HG02981 (cell line): ENCODE data around the gene TMEM225B.
"Not testable (repeated sequence)": the region's sequence is repeated elsewhere in the genome, so short reads cannot be mapped to it uniquely, and the experiment has no call there.

Source experiments
- ATAC-seq: cut with Tn5 transposase; IDR thresholded peaks from one replicate; pipeline ENCODE4 v1.9.1; 2021; ENCODE audit warnings: mild to moderate bottlenecking, moderate library complexity; ENCODE audit not compliant: unreplicated experiment

Gene TMEM225B

GRCh38 chr7:99597762-99598501, at the start of gene TMEM225B:
TMEM225B (plus strand) TSS chr7:99598267; CDS start chr7:99604389, 6,122 bp downstream.
- ATAC-seq: no peak

- ATAC-seq: not testable (repeated sequence)
Observed at GRCh38 chr7:99549545-99549944, 48.5 kb upstream of the TMEM225B start.

DNA sequence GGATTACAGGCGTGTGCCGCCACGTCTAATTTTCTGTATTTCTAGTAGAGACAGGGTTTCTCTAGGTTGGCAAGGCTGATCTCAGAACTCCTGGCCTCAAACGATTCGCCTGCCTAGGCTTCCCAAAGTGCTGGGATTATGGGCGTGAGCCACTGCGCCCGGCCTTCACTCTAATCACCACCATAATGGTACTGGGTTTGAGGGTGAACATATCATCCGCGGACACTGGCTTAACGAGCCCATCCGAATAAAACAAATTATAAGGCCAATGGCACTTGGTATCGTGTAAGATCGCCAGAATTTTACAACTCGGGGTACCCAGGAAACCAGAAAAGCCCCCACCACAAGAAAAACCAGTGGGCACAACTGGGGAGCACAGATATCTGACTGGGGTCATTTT, 46.7 kb upstream of the TMEM225B start:
- ATAC-seq: no peak

DNA sequence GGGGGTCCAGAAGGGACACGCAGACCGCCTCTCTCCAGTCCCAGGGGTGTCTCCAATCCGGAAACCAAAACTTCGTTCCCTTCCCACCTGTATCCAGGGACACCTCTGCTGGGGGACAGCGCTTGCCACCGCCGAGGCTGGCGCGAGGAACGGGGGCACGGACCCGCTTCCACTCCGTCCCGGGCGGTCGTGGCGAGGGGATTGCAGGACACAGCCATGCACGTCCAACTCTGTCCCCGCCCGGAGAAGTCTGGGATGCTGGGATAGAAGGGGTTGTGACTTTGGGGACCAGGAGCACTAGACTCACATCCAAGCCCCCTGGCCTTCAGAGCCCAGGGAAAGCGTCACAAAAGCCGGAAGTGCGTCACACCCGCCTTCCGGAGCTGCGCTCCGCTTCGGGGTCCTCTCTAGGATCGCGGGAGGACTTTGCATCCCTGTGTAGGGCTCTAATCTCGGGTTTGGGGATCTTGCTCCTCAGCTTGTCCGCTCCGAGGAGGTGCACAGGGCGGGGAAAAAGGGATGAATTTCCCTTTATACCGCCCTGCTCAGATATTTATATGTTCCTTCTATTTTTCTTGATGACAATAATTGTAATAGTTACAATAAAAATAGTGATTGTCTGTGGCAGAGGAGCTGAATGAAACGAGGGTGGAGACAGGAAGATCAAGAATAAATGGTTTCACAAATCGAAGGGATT, 46.2 kb upstream of the TMEM225B start, which contains the start of gene FAM200A:
Gene FAM200A, minus strand, starts transcription at position 348 of the 697 bp plus-strand sequence. CDS start 3,707 bp downstream, outside the sequence.
- peak; percentile 91 for ATAC-seq

DNA sequence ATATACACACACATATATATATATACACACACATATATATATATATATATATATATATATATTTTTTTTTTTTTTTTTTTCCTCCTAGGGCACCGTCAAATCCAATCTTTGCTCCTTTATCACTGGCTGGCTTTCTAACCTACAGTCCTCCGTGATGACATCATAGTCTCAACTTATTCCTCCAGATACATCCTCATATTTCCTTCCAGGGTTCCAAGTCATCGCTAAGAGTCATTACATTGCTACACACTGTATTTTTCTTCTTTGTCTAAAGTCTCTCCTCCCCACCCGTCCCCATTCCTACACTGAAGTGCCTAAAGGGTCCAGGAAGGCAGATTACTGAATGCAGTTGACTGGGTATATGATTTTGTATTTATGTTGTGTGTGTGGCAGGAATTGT, 45.0 kb upstream of the TMEM225B start:
- ATAC-seq: no peak

DNA sequence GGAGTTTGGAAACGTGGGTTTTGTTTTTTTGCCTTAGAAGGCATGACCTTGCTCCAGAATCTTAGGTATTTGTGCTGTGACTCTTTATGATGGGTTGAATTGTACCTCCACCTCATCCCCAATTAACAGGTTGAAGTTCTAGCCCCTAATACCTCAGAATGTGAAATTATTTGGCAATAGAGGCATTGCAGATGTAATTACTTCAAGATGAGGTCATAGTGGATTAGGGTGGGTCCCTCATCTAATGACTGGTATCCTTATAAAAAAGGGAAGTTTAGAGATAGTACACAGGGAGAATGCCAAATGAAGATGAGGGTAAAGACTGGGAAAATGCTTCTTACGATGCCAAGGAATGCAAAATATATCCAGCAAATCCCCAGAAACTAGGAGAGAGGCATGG, 43.1 kb upstream of the TMEM225B start:
- no peak for ATAC-seq

DNA sequence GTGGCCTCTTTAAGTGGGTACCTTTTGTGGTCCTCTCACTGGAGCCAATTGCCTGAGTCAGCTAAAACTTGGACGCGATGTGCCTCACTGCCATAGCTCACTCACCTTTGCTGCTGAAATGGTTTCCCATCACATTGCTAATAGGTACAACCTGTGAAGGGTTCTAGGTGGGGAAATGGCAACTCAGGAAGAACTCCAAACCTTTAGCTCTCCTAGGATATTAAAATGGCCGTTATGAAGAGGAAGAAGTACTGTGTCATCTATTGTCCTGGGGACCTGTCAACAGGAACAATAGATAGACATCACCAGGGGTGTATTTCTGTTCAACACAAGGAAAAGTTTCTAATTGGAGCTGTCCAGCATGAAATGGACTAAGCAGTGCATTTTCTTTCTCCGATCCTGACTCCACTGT, 40.9 kb upstream of the TMEM225B start:
- no peak for ATAC-seq

DNA sequence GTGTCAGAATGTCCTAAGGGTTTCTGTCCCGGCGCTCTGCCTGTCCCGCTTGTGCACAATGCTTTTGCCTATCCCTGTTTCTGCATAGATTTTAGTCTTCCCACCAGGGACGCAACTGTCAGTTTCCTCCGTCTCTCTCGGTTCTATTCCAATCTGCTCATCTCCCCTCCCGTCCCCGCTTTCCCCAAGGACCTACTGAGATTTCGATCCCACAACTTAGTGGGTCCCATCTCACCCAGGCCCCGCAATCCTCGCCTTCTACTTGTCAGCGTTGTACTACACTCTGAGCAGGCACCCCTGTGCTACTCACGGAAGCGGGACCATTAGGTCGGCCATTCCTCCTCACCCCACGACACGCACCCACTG, 40.1 kb upstream of the TMEM225B start:
- ATAC-seq: peak; percentile 36

DNA sequence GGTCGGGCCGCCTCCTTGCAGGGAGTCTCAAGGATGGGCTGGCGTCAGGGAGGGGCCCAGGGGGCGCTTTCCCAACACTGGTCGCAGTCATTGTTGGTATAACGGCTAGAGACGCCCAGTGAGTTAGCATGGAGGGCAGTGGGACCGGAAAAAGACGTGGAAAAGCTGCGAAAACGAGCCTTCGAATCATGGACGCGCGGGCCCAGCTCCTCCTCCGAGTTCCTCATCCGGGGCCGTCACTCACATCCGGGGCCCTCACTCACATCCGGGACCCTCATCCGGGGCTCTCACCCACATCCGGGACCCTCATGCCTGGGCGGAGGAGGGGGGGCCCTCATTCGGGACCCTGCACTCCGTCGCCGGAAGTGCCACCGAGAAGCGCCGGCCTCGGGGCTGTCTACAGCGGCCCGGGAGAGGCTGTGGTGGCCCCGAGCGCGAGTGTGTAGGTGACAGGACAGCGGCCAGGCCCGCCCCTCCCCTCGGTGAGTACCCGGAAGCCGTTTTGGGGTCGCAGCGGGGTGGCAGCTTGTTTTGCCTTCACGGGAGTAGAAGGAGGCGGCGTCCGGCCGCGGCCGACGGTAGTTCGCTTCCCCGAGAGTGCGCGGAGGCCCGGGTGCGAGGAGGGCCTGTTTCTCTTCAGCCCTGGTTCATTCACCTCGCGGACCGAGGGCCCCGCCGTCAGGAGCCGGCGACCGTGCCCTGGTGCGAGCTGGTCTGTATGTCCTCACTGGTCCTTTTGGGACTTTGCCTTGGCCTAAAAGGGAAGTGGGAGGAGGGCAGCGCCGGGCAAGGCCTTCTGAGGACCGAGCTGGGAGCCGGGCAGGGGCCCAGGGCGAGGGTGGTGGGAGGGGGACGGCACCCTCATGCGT, 39.5 kb upstream of the TMEM225B start, which contains the start of gene ZNF655:
Gene ZNF655, plus strand, starts transcription at position 337 of the 869 bp plus-strand sequence. CDS start 1,918 bp downstream, outside the sequence.
- peak; percentile 85 for ATAC-seq

GRCh38 chr7:99559175-99559915, 38.7 kb upstream of the TMEM225B start:
- no peak for ATAC-seq

DNA sequence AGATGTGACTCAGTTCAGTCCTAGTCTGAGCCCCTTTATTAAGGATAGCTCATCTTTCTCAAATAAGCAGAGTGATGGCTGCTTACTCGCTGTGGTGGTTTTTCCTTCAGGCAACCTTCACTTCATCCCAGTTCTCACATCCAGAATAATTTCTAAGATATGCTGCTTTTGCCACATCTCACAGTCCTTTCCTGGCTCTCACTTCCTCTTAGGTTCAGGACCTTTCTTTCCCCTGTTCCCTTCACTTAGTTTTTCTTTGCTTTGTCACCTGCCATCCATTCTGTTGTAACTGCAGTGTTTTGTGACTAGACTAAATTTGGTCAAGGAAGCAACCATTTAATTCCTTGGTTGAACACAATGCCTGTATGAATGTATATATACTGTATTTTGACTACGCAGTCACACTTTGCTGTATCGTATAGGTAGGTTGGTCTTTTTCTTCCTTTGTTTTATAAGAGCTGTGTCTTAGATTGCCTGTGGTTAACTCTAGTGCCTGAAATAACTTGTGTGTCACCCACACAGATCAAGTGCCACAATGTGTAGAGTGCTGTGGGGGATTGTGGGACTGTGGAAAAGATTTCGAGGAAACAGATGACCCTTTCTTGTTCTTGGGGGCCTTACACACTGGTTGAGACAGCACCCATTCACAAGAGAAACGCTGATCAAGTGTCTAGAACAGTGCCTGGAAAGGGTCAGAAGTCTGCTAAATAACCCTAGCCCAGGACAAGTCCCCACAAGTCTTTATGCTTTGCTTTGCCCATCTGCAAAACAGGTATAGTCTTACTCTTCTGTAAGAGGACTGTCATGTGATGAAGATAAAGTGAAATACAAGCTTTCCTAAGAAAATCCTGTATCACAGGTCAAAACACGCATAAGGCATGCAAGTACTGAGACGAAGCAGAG, 37.0 kb upstream of the TMEM225B start:
- no peak for ATAC-seq

GRCh38 chr7:99561737-99562051, 36.4 kb upstream of the TMEM225B start:
- ATAC-seq: no peak

DNA sequence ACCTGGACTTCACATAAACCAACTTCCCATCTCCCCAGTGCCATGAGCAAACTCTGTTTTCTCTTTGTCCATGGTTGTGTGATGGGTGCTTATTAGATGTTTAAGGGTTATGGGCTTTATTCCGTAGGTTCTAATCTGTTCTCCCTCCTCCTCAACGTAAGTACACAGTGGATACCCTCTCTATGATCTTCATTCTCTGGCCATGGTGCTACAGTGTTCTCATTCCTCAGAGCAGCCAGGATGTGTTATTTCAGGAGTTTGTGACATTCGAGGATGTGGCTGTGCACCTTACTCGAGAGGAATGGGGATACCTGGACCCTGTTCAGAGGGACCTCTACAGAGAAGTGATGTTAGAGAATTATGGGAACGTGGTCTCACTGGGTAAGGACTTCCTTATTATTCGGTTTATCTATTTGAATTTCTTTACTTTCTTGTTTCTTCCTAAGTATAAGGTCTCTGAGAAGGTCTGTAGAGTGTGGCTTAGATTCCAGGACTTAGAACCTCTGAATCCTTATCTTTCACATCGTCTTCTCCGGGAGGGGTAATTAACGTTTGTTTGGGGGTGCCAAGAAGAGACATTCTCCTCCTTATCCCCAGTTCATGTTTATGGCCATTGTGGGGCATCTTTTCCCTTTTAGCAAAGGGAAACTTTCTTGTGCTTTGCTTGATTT, 35.8 kb upstream of the TMEM225B start:
- ATAC-seq: no peak

DNA sequence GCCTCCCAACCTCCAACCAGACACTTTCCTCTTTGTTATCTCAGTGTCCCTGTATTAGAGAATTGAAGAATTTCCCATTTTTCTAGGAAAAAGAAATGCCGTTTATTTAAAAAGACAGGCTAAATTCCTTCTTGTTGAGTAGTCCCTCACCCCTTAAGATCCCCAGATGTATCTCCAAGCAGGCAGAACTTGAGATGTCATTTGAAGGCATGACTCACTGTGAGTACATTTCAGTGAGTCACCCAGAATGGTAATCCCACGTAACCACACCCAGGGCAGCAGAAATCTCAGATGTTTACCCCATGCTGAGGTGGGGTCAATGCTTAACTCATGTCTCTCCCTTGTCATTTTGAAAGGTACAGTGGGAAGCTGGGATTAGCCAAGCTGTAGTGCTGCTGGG, 35.2 kb upstream of the TMEM225B start:
- ATAC-seq: no peak

DNA sequence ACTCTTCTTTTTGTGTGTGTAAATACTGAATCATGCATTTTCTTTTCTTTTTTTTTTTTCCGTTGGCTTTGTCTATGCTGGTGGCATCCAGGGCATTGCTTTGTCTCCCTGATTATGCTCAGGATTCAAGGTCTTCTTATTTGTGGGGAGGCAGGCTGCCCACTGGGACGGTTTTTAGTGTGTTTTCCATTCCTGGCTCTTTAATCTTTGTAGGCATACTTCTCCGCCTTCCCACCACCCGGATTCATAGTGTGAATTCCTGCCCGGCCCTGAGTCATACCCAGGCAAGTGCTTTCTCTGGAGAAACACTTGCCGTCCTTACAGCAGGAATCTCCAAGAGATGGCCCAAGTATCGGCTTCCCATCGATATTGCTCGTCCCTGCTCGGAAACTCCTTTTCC, 34.4 kb upstream of the TMEM225B start:
- ATAC-seq: no peak

- not testable (repeated sequence) for ATAC-seq
Observed at GRCh38 chr7:99568770-99569169, 29.3 kb upstream of the TMEM225B start.

GRCh38 chr7:99571768-99572167, 26.3 kb upstream of the TMEM225B start:
- no peak for ATAC-seq

GRCh38 chr7:99573257-99573656, 24.8 kb upstream of the TMEM225B start:
- no peak for ATAC-seq

GRCh38 chr7:99576251-99576650, 21.8 kb upstream of the TMEM225B start:
- ATAC-seq: no peak
